Measurements from ENCODE around the gene ST6GALNAC5.
A peak's percentile ranks its signal among the peaks of the same experiment; 100 is the strongest.

The ST6GALNAC5 gene

GRCh38 chr1:76857138-76857537 lies 10.1 kb upstream of the ST6GALNAC5 start:
- Histone ChIP-seq H3K14ac (ENCODE audit: low read length in 2 of 2) (no peak overlapping the region), H3K36me3 (ENCODE audit: control insufficient read depth in 1 of 2, insufficient read depth in 2 of 2, low read depth in 1 of 2, low read length in 2 of 2) (no peaks in the 10 kb centered on the region), H3K9ac (ENCODE audit: low read length) (no peak overlapping the region), H3K4ac (ENCODE audit: low read depth in 1 of 2, low read length in 2 of 2) (no peak overlapping the region), H2BK5ac (ENCODE audit: low read depth, low read length, poor library complexity, severe bottlenecking) (no peak overlapping the region), H2AK5ac (ENCODE audit: low read length, severe bottlenecking) (no peak overlapping the region), H3K79me1 (replicated peaks; ENCODE audit: low read length, poor library complexity, severe bottlenecking) (no peaks in the 10 kb centered on the region), H3K4me2 (ENCODE audit: low read length, poor library complexity, severe bottlenecking) (no peak overlapping the region), H3K4me1 (ENCODE audit: control insufficient read depth, insufficient read depth, low read depth, low read length) (no peaks in the 10 kb centered on the region), H3K27ac (ENCODE audit: low read length, poor library complexity, severe bottlenecking) (no peak overlapping the region), H2BK120ac (ENCODE audit: low read depth, low read length) (no peak overlapping the region), H2BK12ac (ENCODE audit: low read length in 2 of 2) (no peak overlapping the region), H4K8ac (ENCODE audit: low read length) (no peak overlapping the region), H2AFZ (ENCODE audit: low read depth, low read length) (no peak overlapping the region), H4K91ac (ENCODE audit: low read length) (no peak overlapping the region), H2BK15ac (ENCODE audit: low read depth, poor library complexity, severe bottlenecking) (no peak overlapping the region), H3K27me3 (ENCODE audit: control insufficient read depth in 1 of 2, insufficient read depth in 1 of 2, low read length in 2 of 2) (peaks cover 18 to 46% of the 10 kb centered on the region in 2 experiments), H3K18ac (ENCODE audit: low read depth in 1 of 2, low read length in 2 of 2) (no peak overlapping the region), H3K4me3 (ENCODE audit: insufficient read depth in 1 of 2, low read depth in 1 of 2, low read length in 2 of 2) (no peak overlapping the region), H3K9me3 (ENCODE audit: control insufficient read depth, low read length) (no peaks in the 10 kb centered on the region), H3K23ac (ENCODE audit: low read length in 2 of 2) (no peak overlapping the region)
- no peak for DNase-seq
- WGBS, result 78% methylated on average over 5 of the region's 5 CpGs

GRCh38 chr1:76857973-76858372 lies 9.3 kb upstream of the ST6GALNAC5 start:
- Histone ChIP-seq H2AFZ (ENCODE audit: low read depth, low read length) (no peak overlapping the region), H2BK12ac (ENCODE audit: low read length in 2 of 2) (no peak overlapping the region), H2BK120ac (ENCODE audit: low read depth, low read length) (no peak overlapping the region)

GRCh38 chr1:76861149-76861548 lies 6.1 kb upstream of the ST6GALNAC5 start:
- no CpG with 5 or more reads among the region's 2 CpGs for WGBS
- H3K9ac ChIP-seq (ENCODE audit: low read length), result no peak overlapping the region
- no peak overlapping the region for H3K18ac ChIP-seq (ENCODE audit: low read depth in 1 of 2, low read length in 2 of 2)
- H3K27me3 ChIP-seq (ENCODE audit: control insufficient read depth in 1 of 2, insufficient read depth in 1 of 2, low read length in 2 of 2), result peaks cover 33 to 51% of the 10 kb centered on the region in 2 experiments
- H3K79me1 ChIP-seq (replicated peaks; ENCODE audit: low read length, poor library complexity, severe bottlenecking), result no peaks in the 10 kb centered on the region
- no peak overlapping the region for H4K8ac ChIP-seq (ENCODE audit: low read length)
- no peak overlapping the region for H2BK15ac ChIP-seq (ENCODE audit: low read depth, poor library complexity, severe bottlenecking)
- no peak overlapping the region for H4K91ac ChIP-seq (ENCODE audit: low read length)
- no peak overlapping the region for H3K27ac ChIP-seq (ENCODE audit: low read length, poor library complexity, severe bottlenecking)
- H2BK120ac ChIP-seq (ENCODE audit: low read depth, low read length), result no peak overlapping the region
- H3K4me2 ChIP-seq (ENCODE audit: low read length, poor library complexity, severe bottlenecking), result no peak overlapping the region
- no peak overlapping the region for H2AFZ ChIP-seq (ENCODE audit: low read depth, low read length)
- no peak overlapping the region for H2BK5ac ChIP-seq (ENCODE audit: low read depth, low read length, poor library complexity, severe bottlenecking)
- no peaks in the 10 kb centered on the region for H3K9me3 ChIP-seq (ENCODE audit: control insufficient read depth, low read length)
- no peak for DNase-seq
- H3K23ac ChIP-seq (ENCODE audit: low read length in 2 of 2), result no peak overlapping the region
- H3K4me3 ChIP-seq (ENCODE audit: insufficient read depth in 1 of 2, low read depth in 1 of 2, low read length in 2 of 2), result no peak overlapping the region
- H2AK5ac ChIP-seq (ENCODE audit: low read length, severe bottlenecking), result no peak overlapping the region
- H2BK12ac ChIP-seq (ENCODE audit: low read length in 2 of 2), result no peak overlapping the region
- H3K36me3 ChIP-seq (ENCODE audit: control insufficient read depth in 1 of 2, insufficient read depth in 2 of 2, low read depth in 1 of 2, low read length in 2 of 2), result no peaks in the 10 kb centered on the region
- no peak overlapping the region for H3K14ac ChIP-seq (ENCODE audit: low read length in 2 of 2)
- H3K4me1 ChIP-seq (ENCODE audit: control insufficient read depth, insufficient read depth, low read depth, low read length), result peaks cover 2% of the 10 kb centered on the region
- no peak overlapping the region for H3K4ac ChIP-seq (ENCODE audit: low read depth in 1 of 2, low read length in 2 of 2)

More at GRCh38 chr1:76857973-76858372, 9.3 kb upstream of the ST6GALNAC5 start:
- H3K18ac ChIP-seq (ENCODE audit: low read depth in 1 of 2, low read length in 2 of 2), result no peak overlapping the region
- no peak overlapping the region for H3K27ac ChIP-seq (ENCODE audit: low read length, poor library complexity, severe bottlenecking)
- H4K91ac ChIP-seq (ENCODE audit: low read length), result no peak overlapping the region
- H3K9ac ChIP-seq (ENCODE audit: low read length), result no peak overlapping the region
- no peak overlapping the region for H4K8ac ChIP-seq (ENCODE audit: low read length)
- no peak overlapping the region for H2BK15ac ChIP-seq (ENCODE audit: low read depth, poor library complexity, severe bottlenecking)
- no peaks in the 10 kb centered on the region for H3K36me3 ChIP-seq (ENCODE audit: control insufficient read depth in 1 of 2, insufficient read depth in 2 of 2, low read depth in 1 of 2, low read length in 2 of 2)
- no peak overlapping the region for H3K4me2 ChIP-seq (ENCODE audit: low read length, poor library complexity, severe bottlenecking)
- H3K79me1 ChIP-seq (replicated peaks; ENCODE audit: low read length, poor library complexity, severe bottlenecking), result no peaks in the 10 kb centered on the region
- 92% methylated on average over 3 of the region's 3 CpGs for WGBS
- H3K27me3 ChIP-seq (ENCODE audit: control insufficient read depth in 1 of 2, insufficient read depth in 1 of 2, low read length in 2 of 2), result peaks cover 18 to 46% of the 10 kb centered on the region in 2 experiments
- H2AK5ac ChIP-seq (ENCODE audit: low read length, severe bottlenecking), result no peak overlapping the region
- H3K4ac ChIP-seq (ENCODE audit: low read depth in 1 of 2, low read length in 2 of 2), result no peak overlapping the region
- no peak for DNase-seq
- no peak overlapping the region for H3K4me3 ChIP-seq (ENCODE audit: insufficient read depth in 1 of 2, low read depth in 1 of 2, low read length in 2 of 2)
- H3K14ac ChIP-seq (ENCODE audit: low read length in 2 of 2), result no peak overlapping the region
- H2BK5ac ChIP-seq (ENCODE audit: low read depth, low read length, poor library complexity, severe bottlenecking), result no peak overlapping the region
- H3K23ac ChIP-seq (ENCODE audit: low read length in 2 of 2), result no peak overlapping the region
- H3K9me3 ChIP-seq (ENCODE audit: control insufficient read depth, low read length), result no peaks in the 10 kb centered on the region
- no peaks in the 10 kb centered on the region for H3K4me1 ChIP-seq (ENCODE audit: control insufficient read depth, insufficient read depth, low read depth, low read length)

- Histone ChIP-seq H3K18ac (ENCODE audit: low read depth in 1 of 2, low read length in 2 of 2) (no peak overlapping the region), H3K4ac (ENCODE audit: low read depth in 1 of 2, low read length in 2 of 2) (no peak overlapping the region), H3K9me3 (ENCODE audit: control insufficient read depth, low read length) (no peaks in the 10 kb centered on the region)
Measured at GRCh38 chr1:76862447-76862846, 4.8 kb upstream of the ST6GALNAC5 start.

More at GRCh38 chr1:76862447-76862846, 4.8 kb upstream of the ST6GALNAC5 start:
- Histone ChIP-seq H2BK15ac (ENCODE audit: low read depth, poor library complexity, severe bottlenecking) (no peak overlapping the region), H3K9ac (ENCODE audit: low read length) (peak overlapping the region; percentile 14), H3K23ac (ENCODE audit: low read length in 2 of 2) (no peak overlapping the region), H3K14ac (ENCODE audit: low read length in 2 of 2) (no peak overlapping the region), H3K4me2 (ENCODE audit: low read length, poor library complexity, severe bottlenecking) (no peak overlapping the region), H4K91ac (ENCODE audit: low read length) (no peak overlapping the region), H2BK120ac (ENCODE audit: low read depth, low read length) (no peak overlapping the region), H2BK12ac (ENCODE audit: low read length in 2 of 2) (no peak overlapping the region), H3K36me3 (ENCODE audit: control insufficient read depth in 1 of 2, insufficient read depth in 2 of 2, low read depth in 1 of 2, low read length in 2 of 2) (no peaks in the 10 kb centered on the region), H3K4me1 (ENCODE audit: control insufficient read depth, insufficient read depth, low read depth, low read length) (peaks cover 3% of the 10 kb centered on the region), H2AFZ (ENCODE audit: low read depth, low read length) (no peak overlapping the region), H2AK5ac (ENCODE audit: low read length, severe bottlenecking) (no peak overlapping the region), H3K79me1 (replicated peaks; ENCODE audit: low read length, poor library complexity, severe bottlenecking) (no peaks in the 10 kb centered on the region), H2BK5ac (ENCODE audit: low read depth, low read length, poor library complexity, severe bottlenecking) (no peak overlapping the region), H3K27ac (ENCODE audit: low read length, poor library complexity, severe bottlenecking) (no peak overlapping the region), H3K27me3 (ENCODE audit: control insufficient read depth in 1 of 2, insufficient read depth in 1 of 2, low read length in 2 of 2) (peaks cover 42 to 51% of the 10 kb centered on the region in 2 experiments), H4K8ac (ENCODE audit: low read length) (no peak overlapping the region), H3K4me3 (ENCODE audit: insufficient read depth in 1 of 2, low read depth in 1 of 2, low read length in 2 of 2) (no peak overlapping the region)
- peak; percentile 0 for DNase-seq
